Anterior cingulate cortex (tissue), 58 donors: Measurements from ENCODE around the gene TPSAB1.
"Not testable (repeated sequence)": the region's sequence is repeated elsewhere in the genome, so short reads cannot be mapped to it uniquely, and the experiment has no call there.

Experiments used
- DNase-seq, 58 donors: peaks; one replicate each; lab custom pipeline; 2025; lab: John Stamatoyannopoulos, UW

TPSAB1 gene

DNA sequence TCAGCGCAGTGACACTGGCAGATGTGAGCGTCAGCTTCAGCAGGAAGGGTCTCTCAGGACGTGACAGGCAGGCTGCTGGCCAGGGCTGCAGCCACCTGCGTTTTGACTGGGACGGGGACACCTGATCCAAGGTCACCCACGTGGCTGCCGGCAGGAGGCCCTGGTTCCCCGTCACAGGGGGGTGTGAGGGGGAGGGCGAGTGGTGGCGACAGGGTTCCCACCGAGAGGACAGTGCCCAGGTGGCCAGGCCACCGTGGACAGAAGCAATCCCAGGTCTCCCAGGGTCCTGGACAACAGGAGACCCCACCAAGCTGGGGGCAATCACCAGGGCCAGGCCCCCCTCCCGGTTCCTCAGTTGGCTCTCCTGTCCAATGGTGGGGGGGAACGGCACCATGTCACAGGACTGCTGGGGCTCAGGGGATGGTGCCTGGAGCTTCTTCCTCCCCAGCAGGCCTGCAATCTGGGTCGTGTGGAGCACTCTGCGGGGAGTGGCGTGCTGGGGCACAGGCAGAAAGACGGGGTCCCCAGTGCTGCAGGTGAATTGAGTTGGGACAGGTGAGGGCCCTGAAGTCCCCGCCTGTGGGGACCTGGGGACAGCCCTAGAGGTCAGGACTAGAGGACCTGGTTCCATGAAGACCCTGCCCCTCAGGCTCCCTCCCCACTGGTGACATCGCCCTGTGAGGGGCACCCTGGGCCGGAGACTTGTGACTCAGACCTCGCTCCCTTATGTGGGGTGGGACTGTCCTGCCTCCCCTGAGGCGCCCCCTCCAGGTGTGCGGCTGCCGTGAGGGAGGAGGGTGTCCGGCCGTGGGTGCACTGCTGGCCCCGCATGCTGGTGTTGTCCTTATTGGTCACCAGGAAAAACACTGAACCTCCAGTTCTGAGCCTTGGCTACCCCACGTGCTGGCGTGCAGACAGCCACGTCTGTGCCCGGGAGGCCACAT lies 3.7 kb downstream of the TPSAB1 start:
- DNase-seq, result not testable (repeated sequence)

GRCh38 chr16:1244881-1245280 lies 4.4 kb downstream of the TPSAB1 start:
- DNase-seq, result no peak

DNA sequence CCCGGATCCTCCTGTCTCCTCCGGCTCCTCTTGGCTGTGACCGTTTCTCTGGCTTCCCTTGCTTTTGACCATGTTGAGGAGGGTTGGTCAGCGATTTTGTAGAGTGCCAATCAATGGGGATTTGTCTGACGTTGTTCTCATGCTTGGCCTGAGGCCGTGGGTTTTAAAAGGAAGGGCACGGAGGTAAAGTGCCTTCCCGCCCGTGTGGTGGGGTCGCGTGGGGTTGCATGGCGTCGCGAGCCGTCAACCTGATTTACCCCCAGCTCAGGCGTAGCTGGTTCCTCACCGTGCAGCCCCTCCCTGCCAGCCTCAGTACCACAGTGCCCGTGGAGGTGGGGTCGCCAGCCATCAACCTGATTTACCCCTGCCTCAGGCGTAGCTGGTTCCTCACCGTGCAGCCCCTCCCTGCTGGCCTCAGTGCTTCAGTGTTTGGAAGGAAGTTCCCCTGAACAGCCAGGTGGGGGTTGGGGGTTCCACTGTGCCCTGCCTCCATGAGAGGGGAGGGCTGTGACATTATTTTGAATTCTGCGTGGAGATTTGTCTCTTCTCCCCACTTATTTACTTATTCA lies 5.0 kb downstream of the TPSAB1 start:
- DNase-seq, result no peak

DNA sequence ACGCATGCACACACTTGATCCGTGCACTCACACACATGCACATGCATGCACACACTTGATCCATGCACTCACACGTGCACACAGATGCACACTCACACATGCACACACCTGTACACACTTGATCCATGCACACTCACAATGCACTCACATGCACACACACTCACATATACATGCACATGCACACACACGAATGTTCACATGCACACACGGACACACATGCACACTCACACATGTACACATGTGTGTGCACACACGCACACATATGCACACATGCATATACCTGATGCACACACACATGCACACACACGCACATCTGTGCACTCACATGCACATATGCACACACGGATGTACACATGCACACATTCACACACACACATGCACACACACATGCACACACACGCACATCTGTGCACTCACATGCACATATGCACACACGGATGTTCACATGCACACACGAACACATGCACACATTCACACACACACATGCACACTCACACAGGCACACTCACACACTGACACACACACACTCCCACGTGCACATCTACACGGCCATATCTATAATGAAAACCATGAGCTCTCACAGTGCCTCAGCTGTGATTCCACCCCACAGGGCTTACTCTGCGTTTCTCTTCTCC lies 7.5 kb downstream of the TPSAB1 start:
- not testable (repeated sequence) for DNase-seq

GRCh38 chr16:1249031-1249755 lies 8.7 kb downstream of the TPSAB1 start:
- not testable (repeated sequence) for DNase-seq

- DNase-seq, result not testable (repeated sequence)
Measured at GRCh38 chr16:1253701-1254364, 13.3 kb downstream of the TPSAB1 start.

DNA sequence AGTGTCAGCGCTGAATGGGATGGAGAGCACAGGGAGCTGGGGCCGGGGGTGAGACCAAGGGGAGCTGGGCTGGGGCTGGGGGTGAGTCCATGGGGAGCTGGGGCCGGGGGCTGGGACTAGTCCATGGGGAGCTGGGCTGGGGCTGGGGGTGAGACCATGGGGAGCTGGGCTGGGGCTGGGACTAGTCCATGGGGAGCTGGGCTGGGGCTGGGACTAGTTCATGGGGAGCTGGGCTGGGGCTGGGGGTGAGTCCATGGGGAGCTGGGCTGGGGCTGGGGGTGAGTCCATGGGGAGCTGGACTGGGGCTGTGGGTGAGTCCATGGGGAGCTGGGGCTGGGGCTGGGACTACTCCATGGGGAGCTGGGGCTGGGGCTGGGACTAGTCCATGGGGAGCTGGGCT lies 14.3 kb downstream of the TPSAB1 start:
- DNase-seq, result not testable (repeated sequence)

DNA sequence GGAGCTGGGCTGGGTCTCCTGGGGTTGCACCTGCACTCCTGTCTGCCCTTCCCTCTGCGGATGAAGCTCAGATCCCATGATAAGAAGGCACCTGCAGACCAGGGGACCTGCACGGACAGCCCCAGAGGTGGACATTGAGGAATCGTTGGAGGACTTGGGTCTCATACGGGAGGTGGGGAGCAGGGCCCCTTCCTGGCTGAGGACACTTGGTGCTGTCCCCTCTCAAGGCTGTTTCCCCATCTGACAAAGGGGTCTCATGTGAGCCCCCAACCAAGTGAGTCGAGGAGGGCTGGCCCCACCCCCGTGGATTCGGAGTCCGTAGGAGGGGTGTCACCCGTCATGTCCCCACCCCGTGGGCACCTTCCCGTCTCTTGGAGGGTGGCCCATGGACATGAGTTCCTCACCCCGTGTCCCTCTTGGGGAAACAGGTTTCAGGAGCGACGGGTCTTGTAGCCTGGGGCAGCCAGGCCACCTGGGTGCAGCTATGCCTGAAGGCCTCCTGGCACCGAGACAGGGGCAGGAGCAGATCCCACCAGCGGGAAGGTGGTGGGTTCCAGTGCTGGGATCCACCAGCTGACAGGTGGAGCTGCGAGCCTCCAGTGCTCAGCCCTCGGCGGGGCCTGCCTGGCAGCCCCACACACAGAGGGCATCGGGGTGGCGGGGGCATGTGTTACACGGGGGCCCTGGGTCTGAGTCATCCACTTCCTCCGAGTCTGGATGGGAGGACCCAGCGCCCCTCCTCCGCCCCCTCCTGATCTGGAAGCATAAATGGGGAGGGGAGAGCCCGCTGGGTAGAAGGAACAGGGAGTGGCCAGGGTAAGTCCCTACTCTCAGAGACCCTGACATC lies 15.0 kb downstream of the TPSAB1 start, which contains the start of gene TPSD1:
TPSD1 (plus strand) TSS at position 794 of the 847 bp plus-strand sequence. CDS start 212 bp downstream, outside the sequence.
- DNase-seq, result not testable (repeated sequence)

- DNase-seq, result not testable (repeated sequence)
Measured at GRCh38 chr16:1256296-1256873, 15.9 kb downstream of the TPSAB1 start.

- DNase-seq, result no peak
Measured at GRCh38 chr16:1256874-1257322, 16.4 kb downstream of the TPSAB1 start.

GRCh38 chr16:1257561-1258224 lies 17.2 kb downstream of the TPSAB1 start:
- no peak for DNase-seq

DNA sequence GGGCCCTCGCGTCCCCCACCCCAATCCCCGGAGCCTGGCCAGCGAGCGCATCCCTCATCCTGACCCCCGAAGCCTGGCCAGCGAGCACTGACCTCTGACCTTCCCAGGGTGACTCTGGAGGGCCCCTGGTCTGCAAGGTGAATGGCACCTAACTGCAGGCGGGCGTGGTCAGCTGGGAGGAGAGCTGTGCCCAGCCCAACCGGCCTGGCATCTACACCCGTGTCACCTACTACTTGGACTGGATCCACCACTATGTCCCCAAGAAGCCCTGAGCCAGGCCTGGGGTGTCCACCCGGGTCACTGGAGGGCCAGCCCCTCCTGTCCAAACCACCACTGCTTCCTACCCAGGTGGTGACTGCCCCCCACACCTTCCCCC lies 17.7 kb downstream of the TPSAB1 start:
- no peak for DNase-seq

- no peak for DNase-seq
Measured at GRCh38 chr16:1258906-1259759, 18.6 kb downstream of the TPSAB1 start.

DNA sequence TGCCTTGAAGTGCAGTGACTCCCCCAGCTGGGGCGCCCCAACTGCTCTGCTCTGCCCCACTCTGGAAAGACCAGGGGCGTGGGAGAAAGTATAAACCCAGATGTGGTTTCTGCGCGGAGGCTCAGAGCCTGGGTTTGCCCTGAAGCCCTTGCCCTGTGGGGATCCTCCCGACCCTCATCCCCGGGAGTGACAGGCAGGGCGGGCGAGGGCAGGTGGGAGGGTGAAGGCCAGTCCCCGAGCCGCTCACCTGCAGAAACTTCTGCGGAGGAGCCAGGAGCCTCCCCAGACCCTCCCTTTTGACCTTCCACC lies 19.2 kb downstream of the TPSAB1 start:
- DNase-seq, result no peak

GRCh38 chr16:1260101-1260680 lies 19.7 kb downstream of the TPSAB1 start:
- no peak for DNase-seq

DNA sequence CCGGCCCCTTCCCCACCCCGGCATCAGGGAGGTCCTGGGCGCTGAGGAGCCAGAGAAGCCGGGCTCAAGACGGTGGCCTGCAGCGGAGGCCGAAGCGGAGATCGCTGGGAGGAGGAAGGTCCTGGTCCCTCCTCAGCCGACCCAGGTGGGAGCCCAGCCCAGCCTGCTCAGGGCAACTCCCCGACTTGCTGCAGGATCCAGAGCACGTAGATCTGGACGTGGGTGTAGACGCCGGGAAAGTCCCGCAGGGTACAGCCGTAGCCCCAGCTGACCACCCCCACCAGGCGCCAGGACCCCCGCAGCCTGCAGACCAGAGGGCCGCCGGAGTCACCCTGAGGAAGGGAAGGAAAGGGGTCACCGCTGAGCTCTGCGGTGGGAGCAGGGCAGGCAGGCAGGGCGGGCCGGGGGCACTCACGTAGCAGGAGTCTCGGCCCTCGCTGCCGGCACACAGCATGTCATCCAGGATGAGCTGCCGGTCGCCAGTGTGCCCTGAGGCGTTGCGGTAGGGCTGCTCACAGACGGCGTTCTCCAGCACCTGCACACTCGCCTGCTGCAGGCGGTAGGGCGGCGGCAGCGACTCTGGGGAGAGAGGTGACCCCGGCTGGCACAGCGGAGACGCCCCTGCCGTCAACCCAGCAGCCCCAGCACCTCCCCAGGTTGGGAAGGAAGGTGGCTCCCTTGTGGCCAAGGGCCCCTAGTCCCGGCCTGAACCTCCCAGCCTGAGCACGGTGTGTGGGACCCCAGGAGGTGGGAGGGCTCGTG lies 20.8 kb downstream of the TPSAB1 start:
- no peak for DNase-seq
